Measurements from ENCODE around the gene CNTLN. TPM values are rescaled to one million over a fixed set of nuclear protein-coding genes. Genes with fewer than 3 reads are reported as not detected.

Gene CNTLN
- total and polyA plus RNA-seq, 2 experiments from 2014 or later = 17.7 to 21.8 TPM

DNA sequence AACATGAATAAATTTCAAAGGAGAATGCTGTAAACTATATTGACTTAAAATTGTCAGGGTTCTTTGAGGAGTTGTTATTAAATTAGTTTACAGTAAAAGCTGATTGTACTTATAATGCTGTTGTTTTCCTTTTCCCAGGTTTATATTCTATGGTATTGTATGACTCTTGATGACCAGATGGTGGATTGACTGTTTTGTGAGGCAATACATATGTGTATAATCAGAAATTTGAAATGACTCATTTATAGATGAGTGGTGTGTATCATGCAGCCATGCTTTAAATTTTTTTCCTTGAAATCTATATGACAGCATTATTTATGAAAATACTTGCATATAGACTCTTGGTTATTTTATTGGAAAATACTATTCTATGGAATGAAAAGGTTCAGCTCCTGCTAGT lies 195.3 kb downstream of the CNTLN start (continued):
- TF ChIP-seq, protein P1, sequence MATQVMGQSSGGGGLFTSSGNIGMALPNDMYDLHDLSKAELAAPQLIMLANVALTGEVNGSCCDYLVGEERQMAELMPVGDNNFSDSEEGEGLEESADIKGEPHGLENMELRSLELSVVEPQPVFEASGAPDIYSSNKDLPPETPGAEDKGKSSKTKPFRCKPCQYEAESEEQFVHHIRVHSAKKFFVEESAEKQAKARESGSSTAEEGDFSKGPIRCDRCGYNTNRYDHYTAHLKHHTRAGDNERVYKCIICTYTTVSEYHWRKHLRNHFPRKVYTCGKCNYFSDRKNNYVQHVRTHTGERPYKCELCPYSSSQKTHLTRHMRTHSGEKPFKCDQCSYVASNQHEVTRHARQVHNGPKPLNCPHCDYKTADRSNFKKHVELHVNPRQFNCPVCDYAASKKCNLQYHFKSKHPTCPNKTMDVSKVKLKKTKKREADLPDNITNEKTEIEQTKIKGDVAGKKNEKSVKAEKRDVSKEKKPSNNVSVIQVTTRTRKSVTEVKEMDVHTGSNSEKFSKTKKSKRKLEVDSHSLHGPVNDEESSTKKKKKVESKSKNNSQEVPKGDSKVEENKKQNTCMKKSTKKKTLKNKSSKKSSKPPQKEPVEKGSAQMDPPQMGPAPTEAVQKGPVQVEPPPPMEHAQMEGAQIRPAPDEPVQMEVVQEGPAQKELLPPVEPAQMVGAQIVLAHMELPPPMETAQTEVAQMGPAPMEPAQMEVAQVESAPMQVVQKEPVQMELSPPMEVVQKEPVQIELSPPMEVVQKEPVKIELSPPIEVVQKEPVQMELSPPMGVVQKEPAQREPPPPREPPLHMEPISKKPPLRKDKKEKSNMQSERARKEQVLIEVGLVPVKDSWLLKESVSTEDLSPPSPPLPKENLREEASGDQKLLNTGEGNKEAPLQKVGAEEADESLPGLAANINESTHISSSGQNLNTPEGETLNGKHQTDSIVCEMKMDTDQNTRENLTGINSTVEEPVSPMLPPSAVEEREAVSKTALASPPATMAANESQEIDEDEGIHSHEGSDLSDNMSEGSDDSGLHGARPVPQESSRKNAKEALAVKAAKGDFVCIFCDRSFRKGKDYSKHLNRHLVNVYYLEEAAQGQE (IDR thresholded peaks at IDR 0.05; ENCODE audit: unreplicated experiment) = no peak
- TF ChIP-seq EZH2phosphoT487 (IDR thresholded peaks at IDR 0.05; ENCODE audit: unreplicated experiment) (no peak), ZNF114 (CRISPR knock-in tag; IDR thresholded peaks at IDR 0.05) (no peak), ETS1 (IDR thresholded peaks at IDR 0.05) (no peak), NANOG (IDR thresholded peaks at IDR 0.05; ENCODE audit: borderline replicate concordance) (no peak), POLR2AphosphoS5 (IDR thresholded peaks at IDR 0.05; ENCODE audit: low read depth) (no peak), CREB1 (CRISPR knock-in tag; IDR thresholded peaks at IDR 0.05; ENCODE audit: low read depth) (no peak), JUNB (IDR thresholded peaks at IDR 0.05; ENCODE audit: unreplicated experiment) (no peak), EZH2 (IDR thresholded peaks at IDR 0.05; ENCODE audit: low read depth, unreplicated experiment) (no peak)
- TF ChIP-seq, protein P2, sequence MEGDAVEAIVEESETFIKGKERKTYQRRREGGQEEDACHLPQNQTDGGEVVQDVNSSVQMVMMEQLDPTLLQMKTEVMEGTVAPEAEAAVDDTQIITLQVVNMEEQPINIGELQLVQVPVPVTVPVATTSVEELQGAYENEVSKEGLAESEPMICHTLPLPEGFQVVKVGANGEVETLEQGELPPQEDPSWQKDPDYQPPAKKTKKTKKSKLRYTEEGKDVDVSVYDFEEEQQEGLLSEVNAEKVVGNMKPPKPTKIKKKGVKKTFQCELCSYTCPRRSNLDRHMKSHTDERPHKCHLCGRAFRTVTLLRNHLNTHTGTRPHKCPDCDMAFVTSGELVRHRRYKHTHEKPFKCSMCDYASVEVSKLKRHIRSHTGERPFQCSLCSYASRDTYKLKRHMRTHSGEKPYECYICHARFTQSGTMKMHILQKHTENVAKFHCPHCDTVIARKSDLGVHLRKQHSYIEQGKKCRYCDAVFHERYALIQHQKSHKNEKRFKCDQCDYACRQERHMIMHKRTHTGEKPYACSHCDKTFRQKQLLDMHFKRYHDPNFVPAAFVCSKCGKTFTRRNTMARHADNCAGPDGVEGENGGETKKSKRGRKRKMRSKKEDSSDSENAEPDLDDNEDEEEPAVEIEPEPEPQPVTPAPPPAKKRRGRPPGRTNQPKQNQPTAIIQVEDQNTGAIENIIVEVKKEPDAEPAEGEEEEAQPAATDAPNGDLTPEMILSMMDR (conservative IDR thresholded peaks at IDR 0.05; ENCODE audit: low read depth in 2 of 2) = no peak

DNA sequence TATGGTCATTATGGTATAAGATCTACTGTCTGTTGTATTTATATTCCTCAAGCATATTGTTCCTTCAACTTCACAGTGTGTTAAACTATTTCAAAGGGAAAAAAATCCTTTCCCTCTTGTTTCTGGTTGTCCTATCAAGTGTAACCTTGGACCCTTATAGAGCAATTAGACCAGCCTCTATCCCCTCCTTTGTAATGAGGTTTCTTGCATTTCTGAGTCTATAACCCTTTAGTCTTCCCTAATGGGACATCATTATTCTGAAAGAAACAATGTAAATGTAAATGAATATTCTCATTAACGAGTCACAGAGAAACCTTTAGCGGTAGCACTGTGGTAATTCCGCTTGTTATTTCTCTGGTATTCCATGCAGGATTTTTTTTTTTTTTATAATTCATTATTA lies 197.3 kb downstream of the CNTLN start:
- H3K4me2 ChIP-seq = no peak overlapping the region; the same call in 1 of the 2 replicates
- H3K27ac Mint-ChIP-seq = no peak overlapping the region
- H3K4me3 Mint-ChIP-seq = no peak overlapping the region
- H3K27me3 Mint-ChIP-seq (ENCODE audit: insufficient read depth, low read depth, poor library complexity) = peaks cover 3% of the 10 kb centered on the region
- no peaks in the 10 kb centered on the region for H3K36me3 ChIP-seq (ENCODE audit: insufficient read depth)
- no peaks in the 10 kb centered on the region for H3K9me3 Mint-ChIP-seq
- H3K79me2 ChIP-seq (replicated peaks; ENCODE audit: insufficient read depth) = no peaks in the 10 kb centered on the region
- H2AFZ ChIP-seq = no peak overlapping the region
- no peaks in the 10 kb centered on the region for H3K9me2 ChIP-seq (ENCODE audit: insufficient read depth)
- H3K36me3 Mint-ChIP-seq (ENCODE audit: low read depth) = peaks cover 3% of the 10 kb centered on the region; the same call in 1 of the 3 replicates
- H3K27ac ChIP-seq (ENCODE audit: low read depth) = no peak overlapping the region
- H4K20me1 ChIP-seq (replicated peaks; ENCODE audit: insufficient read depth) = no peaks in the 10 kb centered on the region
- H3K27me3 ChIP-seq (ENCODE audit: insufficient read depth) = no peaks in the 10 kb centered on the region
- peak; percentile 55; the same call in 2 of the 3 replicates for ATAC-seq
- no peaks in the 10 kb centered on the region for H3F3A ChIP-seq (replicated peaks; ENCODE audit: low read depth)
- TF ChIP-seq NANOG (IDR thresholded peaks at IDR 0.05; ENCODE audit: borderline replicate concordance) (peak; percentile 55; the same call in 1 of the 2 replicates), POLR2AphosphoS5 (IDR thresholded peaks at IDR 0.05; ENCODE audit: low read depth) (no peak), EZH2 (IDR thresholded peaks at IDR 0.05; ENCODE audit: low read depth, unreplicated experiment) (no peak), EZH2phosphoT487 (IDR thresholded peaks at IDR 0.05; ENCODE audit: unreplicated experiment) (no peak)
- H3K4me3 ChIP-seq = no peak overlapping the region
- no peak for DNase-seq (ENCODE audit: low spot score)
- H3K4me1 ChIP-seq (ENCODE audit: insufficient read depth) = peaks cover 8% of the 10 kb centered on the region; the same call in 1 of the 2 replicates
- peaks cover 12% of the 10 kb centered on the region for H3K4me1 Mint-ChIP-seq
